GM12872 (cell line): Measurements from ENCODE around the gene SVEP1.

Source experiments
- TF ChIP-seq, protein P1 (sequence below): IDR thresholded peaks from 3 replicates; pipeline ENCODE4 v1.5.1; 2011; ENCODE audit warnings: low read depth, mild to moderate bottlenecking, low read length, moderate library complexity; ENCODE audit not compliant: insufficient read depth

SVEP1 gene

GRCh38 chr9:110575945-110576344 is 3.6 kb downstream of the SVEP1 start:
- TF ChIP-seq, protein P1, sequence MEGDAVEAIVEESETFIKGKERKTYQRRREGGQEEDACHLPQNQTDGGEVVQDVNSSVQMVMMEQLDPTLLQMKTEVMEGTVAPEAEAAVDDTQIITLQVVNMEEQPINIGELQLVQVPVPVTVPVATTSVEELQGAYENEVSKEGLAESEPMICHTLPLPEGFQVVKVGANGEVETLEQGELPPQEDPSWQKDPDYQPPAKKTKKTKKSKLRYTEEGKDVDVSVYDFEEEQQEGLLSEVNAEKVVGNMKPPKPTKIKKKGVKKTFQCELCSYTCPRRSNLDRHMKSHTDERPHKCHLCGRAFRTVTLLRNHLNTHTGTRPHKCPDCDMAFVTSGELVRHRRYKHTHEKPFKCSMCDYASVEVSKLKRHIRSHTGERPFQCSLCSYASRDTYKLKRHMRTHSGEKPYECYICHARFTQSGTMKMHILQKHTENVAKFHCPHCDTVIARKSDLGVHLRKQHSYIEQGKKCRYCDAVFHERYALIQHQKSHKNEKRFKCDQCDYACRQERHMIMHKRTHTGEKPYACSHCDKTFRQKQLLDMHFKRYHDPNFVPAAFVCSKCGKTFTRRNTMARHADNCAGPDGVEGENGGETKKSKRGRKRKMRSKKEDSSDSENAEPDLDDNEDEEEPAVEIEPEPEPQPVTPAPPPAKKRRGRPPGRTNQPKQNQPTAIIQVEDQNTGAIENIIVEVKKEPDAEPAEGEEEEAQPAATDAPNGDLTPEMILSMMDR = no peak

DNA sequence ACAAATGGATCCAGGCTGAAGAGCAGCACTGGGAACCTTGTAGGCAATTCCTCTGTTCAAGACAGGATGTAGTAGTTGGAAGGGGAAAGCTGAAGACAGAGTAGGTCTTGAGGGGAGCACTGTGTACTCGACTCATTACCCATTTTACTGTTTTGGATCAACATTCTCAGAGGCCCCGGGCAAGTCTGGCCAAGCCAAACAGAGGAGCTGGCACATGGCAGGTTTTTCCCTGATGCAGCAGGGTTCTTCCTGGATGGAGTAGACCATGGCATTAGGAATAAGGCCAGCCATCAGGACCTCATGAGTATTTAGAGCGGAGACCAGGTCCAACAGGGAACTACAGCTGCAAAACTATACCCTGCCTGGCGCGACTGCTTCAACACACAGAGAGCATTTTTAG is 4.4 kb downstream of the SVEP1 start:
- TF ChIP-seq, protein P1 = no peak

DNA sequence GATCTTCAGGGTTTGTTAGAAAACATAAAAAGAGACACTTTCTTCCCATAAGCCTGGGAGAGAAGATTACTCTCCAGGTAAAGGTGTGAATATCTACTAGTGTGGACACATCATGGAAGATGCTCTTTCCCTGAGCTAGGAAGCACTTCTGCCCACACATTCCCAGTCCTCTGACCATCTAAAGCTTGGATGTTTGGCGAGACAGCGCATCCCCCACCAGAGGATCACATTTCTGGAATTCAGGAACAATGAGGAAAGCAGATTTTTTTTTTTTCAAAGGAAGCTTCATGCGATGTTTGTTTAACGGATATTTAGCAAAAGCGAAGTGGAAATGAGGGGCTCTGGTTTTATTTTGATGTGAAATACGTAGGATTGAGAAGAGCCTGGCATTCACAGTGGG is 6.2 kb downstream of the SVEP1 start:
- TF ChIP-seq, protein P1 = no peak

DNA sequence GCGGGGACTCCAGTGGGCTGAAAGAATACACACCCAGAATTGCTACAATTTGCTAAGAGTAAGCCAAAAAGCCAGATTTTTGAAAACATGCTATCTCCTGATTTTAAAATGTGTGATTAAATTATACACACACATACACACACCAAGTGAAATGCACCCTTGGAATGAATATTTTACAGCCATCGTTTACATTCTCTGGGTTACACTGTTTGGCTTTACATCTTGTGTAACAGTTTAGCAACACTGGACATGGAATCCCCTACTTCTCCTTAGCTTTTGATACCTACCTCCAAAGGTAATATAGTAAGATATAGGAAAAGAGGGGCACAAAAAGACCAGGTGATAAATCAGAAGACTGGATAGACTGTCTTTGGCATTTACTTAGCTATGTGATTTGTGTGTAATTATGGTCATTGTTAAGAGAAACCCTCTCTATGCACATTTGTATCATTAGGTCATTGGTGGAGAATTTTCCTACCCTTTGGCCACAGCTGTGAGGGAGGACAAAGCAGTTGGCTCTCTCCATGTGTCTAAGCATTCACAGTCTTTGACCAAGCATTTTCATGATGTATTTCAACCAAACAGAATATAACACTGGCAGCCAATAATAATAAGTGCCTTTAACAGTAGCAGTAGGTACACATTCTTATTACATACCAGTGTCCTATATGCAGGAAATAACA is 7.6 kb downstream of the SVEP1 start:
- TF ChIP-seq, protein P1 = no peak

DNA sequence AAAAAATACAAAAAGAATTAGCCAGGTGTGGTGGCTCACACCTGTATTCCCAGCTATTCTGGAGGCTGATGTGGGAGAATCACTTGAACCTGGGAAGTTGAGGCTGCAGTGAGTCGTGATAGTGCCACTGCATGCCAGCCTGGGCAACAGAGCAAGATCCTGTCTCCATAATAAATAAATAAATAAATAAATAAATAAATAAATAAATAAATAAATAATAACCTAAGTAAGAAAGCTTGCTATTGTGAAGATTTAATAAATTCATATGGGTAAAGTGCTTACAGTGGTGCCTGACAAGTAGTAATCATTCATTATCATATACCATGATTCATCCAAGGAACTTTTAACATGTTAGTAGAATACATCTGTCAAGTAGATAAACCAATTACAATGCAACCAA is 13.4 kb downstream of the SVEP1 start:
- TF ChIP-seq, protein P1 = no peak

DNA sequence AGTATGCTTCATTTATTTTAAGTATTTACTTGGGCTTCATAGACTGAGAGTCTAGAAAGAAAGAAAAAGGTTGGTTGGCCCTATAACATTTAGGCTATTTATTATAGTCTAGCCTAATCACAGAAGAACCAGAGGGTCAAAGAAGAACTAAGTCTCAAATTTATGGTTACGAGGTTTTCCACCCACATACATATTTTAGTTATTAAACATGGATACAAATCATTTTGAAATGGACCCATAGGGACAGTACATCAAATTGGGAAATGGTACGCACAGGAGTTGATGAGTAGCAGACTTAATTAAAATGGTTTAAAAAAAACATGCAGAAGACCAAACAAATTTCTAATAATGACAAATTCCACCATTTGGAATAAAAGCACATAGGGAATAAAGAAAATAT is 17.7 kb downstream of the SVEP1 start:
- TF ChIP-seq, protein P1 = no peak

- TF ChIP-seq, protein P1 = no peak
Measured at GRCh38 chr9:110559869-110560268, 19.7 kb downstream of the SVEP1 start.
